DND-41 (cell line): ENCODE data around the gene TPRG1.

Experiments
- EZH2 ChIP-seq: IDR thresholded peaks from 3 replicates; pipeline ENCODE4 v1.6.1; 2012; ENCODE audit warnings: borderline replicate concordance, low read depth, mild to moderate bottlenecking, moderate library complexity, low read length, inconsistent platforms; ENCODE audit not compliant: severe bottlenecking
- TF ChIP-seq, protein P1 (sequence below): IDR thresholded peaks from 2 replicates; pipeline ENCODE4 v1.5.1; 2012; ENCODE audit warnings: borderline replicate concordance, low read length, moderate library complexity, mild to moderate bottlenecking; ENCODE audit not compliant: poor library complexity, severe bottlenecking; ENCODE audit errors: extremely low read depth

- TF ChIP-seq, protein P1, sequence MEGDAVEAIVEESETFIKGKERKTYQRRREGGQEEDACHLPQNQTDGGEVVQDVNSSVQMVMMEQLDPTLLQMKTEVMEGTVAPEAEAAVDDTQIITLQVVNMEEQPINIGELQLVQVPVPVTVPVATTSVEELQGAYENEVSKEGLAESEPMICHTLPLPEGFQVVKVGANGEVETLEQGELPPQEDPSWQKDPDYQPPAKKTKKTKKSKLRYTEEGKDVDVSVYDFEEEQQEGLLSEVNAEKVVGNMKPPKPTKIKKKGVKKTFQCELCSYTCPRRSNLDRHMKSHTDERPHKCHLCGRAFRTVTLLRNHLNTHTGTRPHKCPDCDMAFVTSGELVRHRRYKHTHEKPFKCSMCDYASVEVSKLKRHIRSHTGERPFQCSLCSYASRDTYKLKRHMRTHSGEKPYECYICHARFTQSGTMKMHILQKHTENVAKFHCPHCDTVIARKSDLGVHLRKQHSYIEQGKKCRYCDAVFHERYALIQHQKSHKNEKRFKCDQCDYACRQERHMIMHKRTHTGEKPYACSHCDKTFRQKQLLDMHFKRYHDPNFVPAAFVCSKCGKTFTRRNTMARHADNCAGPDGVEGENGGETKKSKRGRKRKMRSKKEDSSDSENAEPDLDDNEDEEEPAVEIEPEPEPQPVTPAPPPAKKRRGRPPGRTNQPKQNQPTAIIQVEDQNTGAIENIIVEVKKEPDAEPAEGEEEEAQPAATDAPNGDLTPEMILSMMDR: no peak
- no peak for TF ChIP-seq EZH2
These were observed 57.5 kb downstream of the TPRG1 start for GRCh38 chr3:189229196-189229828.
